ENCODE results near the gene SF1. TPM values are rescaled to one million over a fixed set of nuclear protein-coding genes. Genes with fewer than 3 reads are reported as not detected.
A peak's percentile ranks its signal among the peaks of the same experiment; 100 is the strongest.

The SF1 gene
- total RNA-seq, 1 experiment from 2014 or later = 72.2 TPM

- Histone ChIP-seq H3K9me3 (no peaks in the 10 kb centered on the region), H3K27me3 (no peaks in the 10 kb centered on the region), H3K4me3 (peak within 1 kb of the TSS; percentile 63), H3K36me3 (peaks cover 5% of the 10 kb centered on the region)
- peak; percentile 84 for DNase-seq
Observed at GRCh38 chr11:64803158-64803845, 25.0 kb upstream of the SF1 start, which contains the start of gene MAP4K2. MAP4K2 (minus strand) TSS chr11:64803214; CDS start chr11:64803149, 65 bp downstream.

DNA sequence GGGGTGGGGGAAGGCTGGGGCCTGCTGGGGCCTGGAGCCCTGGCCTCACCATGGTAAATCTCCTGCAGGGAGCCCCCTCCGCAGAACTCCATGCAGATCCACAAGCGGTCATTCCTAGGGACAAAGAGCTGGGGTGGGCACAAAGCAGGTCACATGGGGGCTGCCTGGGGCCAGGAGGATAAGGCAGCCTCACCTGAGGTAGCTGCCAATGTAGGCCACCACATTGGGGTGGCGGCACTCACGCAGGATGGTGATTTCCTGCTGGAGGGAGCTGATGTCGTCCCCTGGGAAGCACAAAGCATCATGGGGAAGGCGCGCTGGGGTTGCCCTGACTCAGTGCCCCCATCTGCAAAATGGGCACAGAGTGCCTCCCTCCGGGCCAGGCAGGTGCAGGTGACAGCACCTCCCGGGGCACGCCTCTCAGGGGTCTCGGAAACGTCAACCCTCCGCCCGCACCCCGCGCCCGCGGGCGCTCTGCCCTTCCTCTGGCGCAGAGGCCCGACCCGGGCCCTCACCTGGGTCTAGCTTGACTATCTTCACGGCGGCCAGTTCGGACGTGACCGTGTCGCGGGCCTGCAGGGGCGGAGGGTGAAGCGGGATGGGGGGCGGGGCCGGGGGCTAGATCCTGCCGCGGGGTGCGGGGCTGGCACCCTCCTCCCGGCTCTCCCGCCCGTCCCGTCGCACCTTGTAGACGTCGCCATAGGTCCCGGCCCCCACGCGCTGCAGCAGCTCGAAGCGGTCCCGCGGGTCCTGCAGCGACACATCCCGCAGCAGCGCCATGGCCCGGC lies 24.2 kb upstream of the SF1 start:
- no peaks in the 10 kb centered on the region for H3K27me3 ChIP-seq
- no peak for DNase-seq
- no peaks in the 10 kb centered on the region for H3K9me3 ChIP-seq
- peak overlapping the region; percentile 63 for H3K4me3 ChIP-seq
- H3K36me3 ChIP-seq = no peaks in the 10 kb centered on the region; the same call in 1 of the 2 replicates

GRCh38 chr11:64801561-64802369 lies 23.4 kb upstream of the SF1 start:
- H3K4me3 ChIP-seq = no peak overlapping the region
- no peak for DNase-seq

DNA sequence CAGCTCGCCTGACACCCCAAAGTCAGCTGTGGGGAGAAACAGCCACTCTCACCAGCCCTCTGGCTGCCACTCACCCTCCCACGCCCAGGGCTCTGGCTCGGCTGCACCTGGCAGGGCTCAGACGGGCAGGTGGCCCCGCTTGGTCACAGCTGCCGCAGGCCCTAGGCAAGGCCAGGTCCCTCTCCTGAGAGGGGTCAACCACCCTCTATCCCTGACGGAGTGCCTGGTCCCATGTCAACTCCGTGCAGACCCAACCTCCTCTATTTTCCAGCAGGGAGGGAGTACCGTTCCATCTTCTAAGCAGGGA lies 22.8 kb upstream of the SF1 start:
- Histone ChIP-seq H3K9me3 (no peaks in the 10 kb centered on the region), H3K4me3 (no peak overlapping the region), H3K36me3 (no peaks in the 10 kb centered on the region; the same call in 1 of the 2 replicates), H3K27me3 (no peaks in the 10 kb centered on the region)
- no peak for DNase-seq

More at GRCh38 chr11:64801561-64802369, 23.4 kb upstream of the SF1 start:
- no peaks in the 10 kb centered on the region; the same call in 1 of the 2 replicates for H3K36me3 ChIP-seq
- H3K9me3 ChIP-seq = no peaks in the 10 kb centered on the region
- no peaks in the 10 kb centered on the region for H3K27me3 ChIP-seq

DNA sequence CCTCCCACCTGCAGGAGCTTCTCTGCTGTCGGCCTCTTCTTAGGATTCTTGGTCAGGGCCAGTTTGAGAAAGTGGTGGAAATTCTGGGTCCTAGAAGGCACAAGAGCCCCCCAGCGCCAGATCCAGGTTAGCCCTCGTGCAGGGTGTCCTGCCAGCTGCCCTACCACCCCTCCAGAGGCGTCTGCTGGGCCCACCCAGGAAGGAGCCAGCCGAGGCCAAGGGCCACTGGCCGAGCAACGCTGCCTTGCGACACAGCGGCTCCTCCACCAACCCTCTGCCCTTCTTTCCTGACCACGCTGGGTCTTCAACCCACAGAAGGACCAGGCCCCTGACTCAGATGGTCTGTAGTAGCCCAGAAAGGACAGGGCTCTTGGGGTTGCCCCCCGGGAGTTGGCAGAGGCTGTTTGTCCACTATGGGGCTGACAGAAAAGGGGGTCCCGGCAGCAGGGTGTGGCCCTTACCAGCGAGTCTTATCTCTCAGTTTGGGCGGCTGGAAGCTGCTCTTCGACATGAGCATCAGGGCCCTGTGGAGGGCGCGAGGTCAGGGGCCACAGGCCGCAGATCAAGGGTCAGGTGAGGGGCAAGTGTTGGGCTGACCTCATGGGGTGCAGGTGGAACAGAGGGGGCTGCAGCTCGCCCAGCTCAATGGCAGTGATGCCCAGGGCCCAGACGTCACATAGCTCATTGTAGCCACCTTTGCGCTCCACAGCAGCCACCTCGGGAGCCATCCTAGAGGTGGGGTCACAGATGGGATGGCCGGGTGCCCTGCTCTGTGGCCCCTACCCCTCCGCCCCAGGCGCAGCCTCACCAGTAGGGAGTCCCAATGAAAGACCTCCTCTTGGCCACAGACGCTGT lies 22.2 kb upstream of the SF1 start:
- Histone ChIP-seq H3K4me3 (no peak overlapping the region), H3K36me3 (no peaks in the 10 kb centered on the region; the same call in 1 of the 2 replicates)

GRCh38 chr11:64799623-64800302 lies 21.4 kb upstream of the SF1 start:
- H3K9me3 ChIP-seq = no peaks in the 10 kb centered on the region
- no peaks in the 10 kb centered on the region for H3K27me3 ChIP-seq
- no peaks in the 10 kb centered on the region; the same call in 1 of the 2 replicates for H3K36me3 ChIP-seq

More for the DNA sequence above, 22.2 kb upstream of the SF1 start:
- H3K27me3 ChIP-seq = no peaks in the 10 kb centered on the region
- H3K9me3 ChIP-seq = no peaks in the 10 kb centered on the region
- DNase-seq = no peak

GRCh38 chr11:64799256-64799622 lies 20.9 kb upstream of the SF1 start:
- Histone ChIP-seq H3K36me3 (no peaks in the 10 kb centered on the region), H3K27me3 (no peaks in the 10 kb centered on the region), H3K9me3 (no peaks in the 10 kb centered on the region), H3K4me3 (no peak overlapping the region)
- DNase-seq = no peak

More at GRCh38 chr11:64799623-64800302, 21.4 kb upstream of the SF1 start:
- H3K4me3 ChIP-seq = no peak overlapping the region
- no peak for DNase-seq

GRCh38 chr11:64796757-64797541 lies 18.6 kb upstream of the SF1 start:
- Histone ChIP-seq H3K9me3 (no peaks in the 10 kb centered on the region), H3K27me3 (no peaks in the 10 kb centered on the region)
- no peak for DNase-seq

DNA sequence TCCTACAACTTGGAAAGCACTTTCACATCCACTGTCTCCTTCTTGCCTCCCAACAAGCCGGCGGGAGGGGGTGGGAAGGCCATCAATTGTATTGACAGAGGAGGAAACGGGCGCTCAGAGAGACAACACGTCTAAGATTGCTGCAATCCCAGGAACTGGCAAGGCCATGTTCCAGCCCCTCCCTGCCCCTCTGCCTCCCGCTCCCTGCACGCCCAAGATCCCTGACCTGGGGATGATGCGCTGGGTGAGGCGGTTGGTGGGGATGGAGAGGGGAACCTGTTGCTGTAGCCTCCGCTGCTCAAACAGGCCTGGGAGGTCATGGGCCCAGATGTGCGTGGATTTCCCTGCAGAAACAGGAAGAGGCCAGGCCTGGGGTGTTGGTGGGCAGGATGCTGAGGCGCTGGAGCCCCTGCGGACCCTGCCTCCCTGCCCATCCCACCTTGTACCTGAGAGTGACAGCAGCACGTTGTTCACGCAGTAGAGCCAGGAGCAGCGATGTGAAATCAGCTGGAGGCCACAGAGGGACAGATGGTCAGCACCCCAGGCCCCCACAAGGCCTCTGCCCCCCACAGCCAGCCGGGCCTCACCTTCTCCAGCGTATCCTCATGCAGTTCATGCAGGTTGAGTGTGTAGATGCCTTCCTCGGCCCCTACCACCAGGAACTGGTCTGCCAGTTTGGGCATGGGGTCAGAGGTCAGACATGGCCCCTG lies 17.9 kb upstream of the SF1 start:
- H3K9me3 ChIP-seq = no peaks in the 10 kb centered on the region
- no peak for DNase-seq
- H3K36me3 ChIP-seq = no peaks in the 10 kb centered on the region
- H3K27me3 ChIP-seq = no peaks in the 10 kb centered on the region
- no peak overlapping the region for H3K4me3 ChIP-seq

More at GRCh38 chr11:64796757-64797541, 18.6 kb upstream of the SF1 start:
- Histone ChIP-seq H3K36me3 (no peaks in the 10 kb centered on the region), H3K4me3 (no peak overlapping the region)

DNA sequence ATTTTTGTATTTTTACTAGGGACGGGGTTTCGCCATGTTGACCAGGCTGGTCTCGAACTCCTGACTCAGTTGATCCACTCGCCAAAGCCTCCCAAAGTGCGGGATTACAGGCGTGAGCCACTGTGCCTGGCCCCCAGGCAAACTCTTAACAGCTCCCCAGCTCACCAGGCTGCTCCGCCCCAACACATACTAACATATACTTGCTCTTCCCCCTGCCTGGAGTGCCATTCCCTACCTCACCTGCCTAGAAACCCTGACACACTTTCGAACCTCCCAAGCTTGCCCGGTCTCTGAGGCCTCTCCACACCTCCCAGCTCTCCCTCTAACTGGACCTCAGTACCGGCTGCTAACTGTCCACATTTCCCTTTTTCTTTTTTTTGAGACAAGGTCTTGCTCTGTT lies 16.2 kb upstream of the SF1 start:
- Histone ChIP-seq H3K36me3 (no peaks in the 10 kb centered on the region), H3K27me3 (no peaks in the 10 kb centered on the region), H3K9me3 (no peaks in the 10 kb centered on the region), H3K4me3 (no peak overlapping the region)
- no peak for DNase-seq

DNA sequence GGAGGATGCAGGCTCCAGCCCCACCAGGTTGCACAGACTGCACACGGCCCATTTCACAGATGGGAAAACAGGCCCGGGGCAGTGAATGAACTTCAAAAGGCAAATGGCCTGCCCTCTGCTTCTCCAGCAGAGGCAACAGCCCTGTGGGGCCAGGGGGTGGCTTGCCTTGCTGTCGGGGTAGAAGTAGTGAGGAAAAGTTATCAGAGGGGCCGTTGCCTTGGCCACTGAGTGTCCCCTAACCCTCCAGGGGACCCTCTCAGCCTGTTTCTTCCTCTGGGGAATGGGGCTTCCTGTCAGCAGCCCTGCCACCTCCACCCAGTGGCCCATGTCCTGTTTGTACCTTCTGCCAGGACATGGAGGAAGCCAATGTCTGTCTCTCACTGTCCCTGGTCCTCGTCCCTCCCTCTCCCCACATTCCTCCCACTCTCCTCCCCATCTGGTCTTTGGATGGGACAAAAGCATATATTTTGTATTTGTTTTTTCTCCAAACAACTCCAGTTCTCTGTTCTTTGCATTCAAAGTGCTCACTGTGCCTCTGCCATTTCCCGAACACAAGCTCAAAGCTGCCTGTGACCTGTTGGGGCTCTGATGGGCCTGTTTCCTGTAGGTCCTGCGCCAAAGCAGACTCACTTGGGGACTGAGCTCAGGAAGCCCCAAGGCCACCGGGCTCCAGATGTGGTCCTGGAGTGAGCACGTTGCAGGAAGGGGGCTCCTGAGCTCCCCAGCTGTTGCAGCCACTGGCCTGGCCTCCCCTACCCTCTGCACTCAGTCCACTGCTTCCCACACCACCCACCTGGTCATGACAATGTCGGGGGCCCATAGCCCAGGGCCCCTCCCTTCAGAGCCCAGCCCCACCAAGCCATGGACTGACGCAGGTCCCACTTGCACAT lies 15.2 kb upstream of the SF1 start:
- H3K27me3 ChIP-seq = no peaks in the 10 kb centered on the region
- no peak for DNase-seq
- no peak overlapping the region for H3K4me3 ChIP-seq
- no peaks in the 10 kb centered on the region for H3K36me3 ChIP-seq
- no peaks in the 10 kb centered on the region for H3K9me3 ChIP-seq

- Histone ChIP-seq H3K9me3 (no peaks in the 10 kb centered on the region), H3K36me3 (no peaks in the 10 kb centered on the region), H3K27me3 (no peaks in the 10 kb centered on the region), H3K4me3 (no peak overlapping the region)
- no peak for DNase-seq
Observed at GRCh38 chr11:64792482-64792881, 14.1 kb upstream of the SF1 start.

DNA sequence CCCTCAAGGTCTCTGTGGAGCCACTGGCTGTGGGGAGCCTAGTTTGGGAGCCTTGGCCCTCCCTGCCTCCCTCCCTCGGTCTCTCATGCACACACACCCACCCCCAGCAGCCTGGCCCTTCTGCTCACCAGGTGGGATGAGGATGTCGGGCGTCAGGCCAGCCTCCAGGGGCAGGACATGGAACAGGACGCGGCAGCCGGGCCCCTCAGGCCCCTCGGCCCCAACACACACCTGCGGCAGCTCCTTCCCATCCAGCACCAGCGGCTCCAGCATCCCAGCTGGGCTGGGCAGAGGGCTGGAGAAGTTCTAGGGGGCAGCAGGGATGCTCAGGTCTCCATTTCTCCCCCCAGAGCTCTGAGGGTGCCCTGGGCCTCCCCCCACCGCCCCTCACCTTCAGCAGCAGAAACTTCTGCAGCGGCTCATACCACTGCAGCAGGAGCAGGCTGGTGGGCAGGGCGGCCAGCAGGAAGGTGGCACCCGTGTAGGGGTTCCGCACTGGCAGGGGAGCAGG lies 13.5 kb upstream of the SF1 start:
- no peak for DNase-seq
- Histone ChIP-seq H3K27me3 (no peaks in the 10 kb centered on the region), H3K36me3 (no peaks in the 10 kb centered on the region), H3K4me3 (no peak overlapping the region), H3K9me3 (no peaks in the 10 kb centered on the region)

Measured in MG63 (cell line).